ENCODE data around the gene ACD.
A peak's percentile ranks its signal among the peaks of the same experiment; 100 is the strongest.

Gene ACD

DNA sequence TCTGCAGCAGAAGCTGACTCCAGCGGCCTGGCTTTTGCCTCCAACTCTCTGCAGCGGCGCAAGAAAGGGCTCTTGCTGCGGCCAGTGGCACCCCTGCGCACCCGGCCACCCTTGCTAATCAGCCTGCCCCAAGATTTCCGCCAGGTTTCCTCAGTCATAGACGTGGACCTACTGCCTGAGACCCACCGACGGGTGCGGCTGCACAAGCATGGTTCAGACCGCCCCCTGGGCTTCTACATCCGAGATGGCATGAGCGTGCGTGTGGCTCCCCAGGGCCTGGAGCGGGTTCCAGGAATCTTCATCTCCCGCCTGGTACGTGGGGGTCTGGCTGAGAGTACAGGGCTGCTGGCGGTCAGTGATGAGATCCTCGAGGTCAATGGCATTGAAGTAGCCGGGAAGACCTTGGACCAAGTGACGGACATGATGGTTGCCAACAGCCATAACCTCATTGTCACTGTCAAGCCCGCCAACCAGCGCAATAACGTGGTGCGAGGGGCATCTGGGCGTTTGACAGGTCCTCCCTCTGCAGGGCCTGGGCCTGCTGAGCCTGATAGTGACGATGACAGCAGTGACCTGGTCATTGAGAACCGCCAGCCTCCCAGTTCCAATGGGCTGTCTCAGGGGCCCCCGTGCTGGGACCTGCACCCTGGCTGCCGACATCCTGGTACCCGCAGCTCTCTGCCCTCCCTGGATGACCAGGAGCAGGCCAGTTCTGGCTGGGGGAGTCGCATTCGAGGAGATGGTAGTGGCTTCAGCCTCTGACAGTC is 2.0 kb upstream of the ACD start:
- no peak for DNase-seq

DNA sequence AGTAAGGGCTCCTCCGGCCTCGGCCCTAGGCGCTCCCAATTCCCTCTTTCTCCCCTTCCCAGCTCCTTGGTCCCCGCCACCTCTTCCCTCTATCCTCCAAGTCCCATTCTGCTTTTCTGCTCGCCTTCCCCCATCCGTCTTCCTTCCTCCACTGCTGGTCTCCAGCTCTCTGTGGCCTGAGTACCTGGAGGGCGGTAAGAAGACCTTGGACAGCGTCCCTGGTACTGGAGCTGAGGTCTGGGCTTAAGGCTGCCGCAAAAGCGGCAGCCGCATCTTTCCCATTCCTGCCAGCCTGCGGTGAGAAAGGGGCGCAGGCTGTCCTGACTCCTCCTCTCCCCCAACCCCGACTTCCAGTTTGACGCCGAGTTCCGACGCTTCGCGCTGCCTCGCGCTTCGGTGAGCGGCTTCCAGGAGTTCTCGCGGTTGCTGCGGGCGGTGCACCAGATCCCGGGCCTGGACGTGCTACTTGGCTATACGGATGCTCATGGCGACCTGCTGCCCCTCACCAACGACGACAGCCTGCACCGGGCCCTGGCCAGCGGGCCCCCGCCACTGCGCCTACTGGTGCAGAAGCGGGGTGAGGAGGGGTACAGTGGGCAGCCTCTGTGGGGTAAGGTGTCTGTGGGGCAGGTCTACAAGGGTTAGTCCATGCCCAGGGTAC is 1.2 kb upstream of the ACD start:
- peak in 1 of 2 donors; percentile 20 for DNase-seq

DNA sequence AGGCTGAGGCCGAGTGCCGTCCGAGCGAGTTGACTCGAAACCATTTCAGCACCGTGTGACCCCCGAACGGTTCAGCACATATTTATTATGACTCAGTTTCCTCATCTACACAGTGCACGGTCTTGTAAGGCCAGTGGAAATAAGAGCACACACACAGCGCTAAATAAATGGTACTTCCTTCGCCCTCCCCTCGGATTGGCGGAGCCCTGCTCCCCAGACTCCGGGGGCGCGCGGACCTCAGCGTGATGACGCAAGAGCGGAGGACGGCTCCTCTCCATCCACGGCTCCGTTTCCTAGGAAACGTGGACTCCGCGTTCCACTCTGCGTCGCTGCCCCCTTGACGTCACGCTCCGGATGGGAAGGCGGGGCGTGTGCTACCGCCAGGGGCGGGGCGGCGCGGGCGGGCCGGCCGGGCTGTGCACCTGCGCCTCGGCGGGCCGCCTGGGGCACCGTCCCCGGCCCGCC is 536 bp upstream of the ACD start, which contains the start of gene PARD6A:
Gene PARD6A (plus strand): TSS at position 397 of the 465 bp plus-strand sequence. CDS start 79 bp downstream, outside the sequence.
- DNase-seq, result peak; percentile 97 to 98

DNA sequence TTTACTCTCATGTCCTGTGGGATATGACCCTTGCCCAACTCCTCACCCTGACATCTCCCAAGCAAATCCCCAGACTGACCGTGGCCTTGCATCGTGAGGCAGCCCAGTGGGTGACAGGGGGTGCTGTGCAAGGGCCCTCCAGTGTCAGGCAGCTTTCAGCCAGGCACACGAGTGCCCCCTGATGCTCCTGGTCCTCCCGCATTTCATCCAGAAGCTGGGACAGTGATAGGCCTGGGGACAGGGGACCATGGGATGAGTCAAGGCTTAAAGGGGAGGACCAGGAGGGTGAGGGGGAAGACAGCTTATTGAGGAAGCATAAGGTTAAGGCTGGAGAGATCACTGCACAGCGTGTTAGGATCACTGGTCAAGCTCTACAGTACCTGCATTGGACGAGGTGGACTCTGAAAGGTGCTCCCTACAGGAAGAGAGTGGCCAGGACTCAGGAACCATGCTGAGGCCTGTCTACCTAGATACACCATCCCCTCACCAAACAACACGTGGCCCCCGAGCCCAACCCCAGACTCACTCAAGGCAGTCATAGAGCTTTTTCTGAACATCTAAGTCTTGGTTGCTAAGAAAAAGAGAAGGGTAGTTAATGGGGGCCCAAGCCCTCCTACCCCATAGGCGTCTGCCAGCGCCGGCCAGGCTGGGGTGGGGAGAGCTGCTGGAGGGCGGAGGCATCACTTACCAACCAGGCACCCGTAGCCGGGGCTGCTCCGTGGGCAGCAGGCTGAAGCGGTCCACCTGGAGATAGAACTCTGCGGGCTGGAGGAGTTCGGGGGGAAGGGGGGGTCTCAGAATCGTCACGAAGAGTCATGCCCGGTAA is 998 bp downstream of the ACD start:
- DNase-seq, result no peak

DNA sequence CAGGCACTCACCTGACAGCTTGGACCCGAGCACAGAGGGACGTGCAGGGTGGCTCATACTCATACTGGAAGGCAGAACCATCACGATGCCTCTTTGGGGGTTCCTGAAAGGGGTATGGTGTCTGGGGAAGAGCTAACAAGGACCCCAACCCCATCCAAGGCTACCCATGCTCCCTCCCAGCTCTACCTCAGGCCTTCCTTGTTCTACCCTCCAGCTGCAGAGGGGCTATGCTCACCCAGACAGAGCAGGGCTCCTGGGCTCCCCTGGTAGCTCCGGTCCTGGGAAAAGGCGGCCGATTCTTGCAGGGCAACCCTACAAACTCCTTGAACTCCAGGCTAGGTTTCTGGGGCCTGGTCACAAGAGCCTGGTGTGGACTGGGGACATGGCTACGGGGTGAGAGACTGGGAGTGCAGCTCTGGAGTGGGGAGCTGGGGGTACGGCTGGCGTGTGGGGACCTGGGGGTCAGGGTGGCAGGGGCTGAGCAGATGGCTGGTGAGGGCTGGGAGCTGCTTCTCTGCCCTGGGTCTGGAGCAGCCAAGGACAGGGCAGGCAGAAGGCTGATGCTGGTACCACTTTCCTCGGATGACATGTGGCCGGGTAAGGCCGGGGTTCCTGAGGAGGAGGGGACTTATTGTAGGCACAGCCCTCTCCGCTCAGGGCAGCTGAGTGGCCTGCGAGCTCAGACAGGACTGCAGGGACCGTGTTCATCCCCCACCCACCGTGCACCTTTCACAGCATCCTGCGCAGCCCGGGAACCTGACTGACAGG is 2.1 kb downstream of the ACD start:
- DNase-seq, result no peak

DNA sequence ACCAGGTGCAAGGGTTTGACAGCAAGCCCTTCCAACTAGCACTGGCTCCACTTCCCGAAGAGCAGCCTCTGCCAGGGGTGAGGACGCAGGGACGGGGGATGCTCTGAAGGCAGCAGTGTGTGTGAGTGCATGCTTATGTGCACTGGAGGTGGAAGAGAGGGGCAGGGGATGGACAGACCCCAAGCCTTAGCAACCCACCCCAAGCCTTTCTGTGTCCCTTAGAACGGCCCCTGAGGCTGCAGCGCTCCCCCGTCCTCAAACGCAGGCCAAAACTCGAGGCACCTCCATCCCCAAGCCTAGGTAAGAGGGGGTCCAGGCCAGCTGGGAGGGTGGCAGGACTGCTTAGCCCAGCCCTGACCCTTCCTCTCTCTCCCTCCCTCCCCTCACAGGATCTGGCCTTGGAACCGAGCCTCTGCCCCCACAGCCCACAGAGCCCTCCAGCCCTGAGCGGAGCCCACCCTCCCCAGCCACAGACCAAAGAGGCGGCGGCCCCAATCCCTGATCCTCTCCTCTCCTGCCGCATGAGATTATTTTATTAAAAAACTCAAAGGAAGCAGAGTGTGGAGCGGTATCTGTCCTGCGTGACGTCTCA is 2.9 kb downstream of the ACD start:
- DNase-seq, result no peak

DNA sequence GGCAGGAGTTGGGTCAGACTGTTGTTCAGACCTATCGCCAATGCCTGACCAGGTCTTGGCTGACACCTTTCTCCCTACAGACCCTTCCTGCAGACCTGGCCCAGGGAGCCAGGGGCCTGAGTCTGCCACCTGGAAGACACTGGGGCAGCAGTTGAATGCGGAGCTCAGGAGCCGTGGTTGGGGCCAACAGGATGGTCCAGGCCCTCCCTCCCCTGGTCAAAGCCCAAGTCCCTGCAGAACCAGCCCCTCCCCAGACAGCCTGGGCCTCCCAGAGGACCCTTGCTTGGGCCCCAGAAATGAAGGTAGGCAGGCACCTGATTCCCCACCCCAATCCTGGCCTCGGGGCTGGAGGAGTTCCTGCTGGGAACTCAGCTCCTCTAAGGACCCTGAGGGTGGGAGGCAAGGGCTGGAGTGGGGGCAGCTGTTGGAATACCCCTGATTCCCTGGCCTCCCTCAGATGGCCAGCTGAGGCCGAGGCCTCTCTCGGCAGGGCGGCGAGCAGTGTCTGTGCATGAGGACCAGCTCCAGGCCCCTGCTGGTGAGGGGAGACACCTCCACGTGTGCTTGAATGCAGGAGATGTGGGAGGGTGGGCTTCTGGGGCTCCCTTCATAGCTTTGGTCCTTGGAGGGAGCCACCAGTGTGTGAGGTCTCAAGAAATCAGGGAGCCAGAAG is 3.6 kb downstream of the ACD start:
- DNase-seq, result no peak

DNA sequence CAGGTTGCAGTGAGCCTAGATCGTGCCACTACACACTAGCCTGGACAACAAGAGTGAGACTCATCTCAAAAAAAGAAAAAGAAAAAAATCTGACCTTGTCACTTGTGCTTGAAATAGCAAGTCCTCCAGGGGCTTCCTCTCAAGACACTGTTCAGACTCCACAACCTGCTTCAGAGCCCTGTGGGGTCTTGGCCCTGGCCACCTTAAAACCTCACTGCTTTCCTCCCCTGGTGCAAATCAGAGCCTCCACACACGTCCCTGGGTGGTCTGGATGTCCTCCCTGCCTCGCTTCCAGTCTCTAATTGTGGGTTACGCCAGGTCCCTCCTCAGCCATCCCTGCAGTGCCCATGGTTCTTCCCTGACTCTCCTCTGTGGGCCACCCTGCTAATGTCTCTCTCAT is 4.7 kb downstream of the ACD start:
- DNase-seq, result no peak

DNA sequence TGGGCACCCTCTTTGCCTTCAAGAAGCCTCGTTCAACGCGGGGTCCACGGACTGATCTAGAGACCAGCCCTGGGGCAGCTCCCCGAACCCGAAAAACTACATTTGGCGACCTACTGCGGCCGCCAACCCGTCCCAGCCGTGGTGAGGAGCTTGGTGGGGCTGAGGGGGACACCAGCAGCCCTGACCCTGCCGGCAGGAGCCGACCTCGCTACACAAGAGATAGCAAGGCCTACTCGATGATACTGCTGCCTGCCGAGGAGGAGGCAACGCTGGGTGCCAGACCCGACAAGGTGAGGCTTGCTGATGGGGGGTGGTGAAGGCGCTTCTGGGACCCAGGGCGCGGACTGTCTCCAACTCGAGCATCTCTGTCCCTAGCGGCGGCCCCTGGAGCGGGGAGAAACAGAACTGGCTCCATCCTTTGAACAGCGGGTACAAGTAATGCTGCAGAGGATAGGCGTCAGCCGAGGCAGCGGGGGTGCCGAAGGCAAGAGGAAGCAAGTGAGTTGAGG is 5.6 kb downstream of the ACD start:
- DNase-seq, result no peak

DNA sequence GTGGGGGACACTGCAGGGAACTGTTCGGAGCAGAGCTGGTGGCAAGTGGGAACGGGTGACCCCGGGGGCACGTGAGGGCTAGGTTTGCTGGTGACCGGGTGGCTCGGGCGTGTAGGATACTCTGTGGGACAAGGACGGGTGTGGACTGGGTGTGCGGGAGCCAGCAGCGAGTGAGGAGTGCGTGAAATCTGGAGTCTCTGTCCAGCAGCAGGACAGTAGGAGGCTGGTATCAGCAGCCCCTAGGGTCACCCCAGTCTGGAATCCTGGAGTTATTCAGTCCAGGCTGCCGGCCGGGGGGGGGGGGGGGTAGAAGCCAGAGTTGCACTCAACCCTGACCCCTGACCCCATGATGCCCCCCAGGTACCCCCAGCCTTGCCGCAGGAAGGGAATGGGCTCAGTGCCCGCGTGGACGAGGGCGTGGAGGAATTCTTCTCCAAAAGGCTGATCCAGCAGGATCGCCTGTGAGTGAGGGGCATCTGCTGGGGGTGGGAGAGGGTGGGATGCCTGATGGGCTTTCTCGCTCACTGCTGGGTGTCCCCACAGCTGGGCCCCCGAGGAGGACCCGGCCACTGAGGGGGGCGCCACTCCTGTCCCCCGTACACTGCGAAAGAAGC is 6.2 kb downstream of the ACD start:
- DNase-seq, result no peak

DNA sequence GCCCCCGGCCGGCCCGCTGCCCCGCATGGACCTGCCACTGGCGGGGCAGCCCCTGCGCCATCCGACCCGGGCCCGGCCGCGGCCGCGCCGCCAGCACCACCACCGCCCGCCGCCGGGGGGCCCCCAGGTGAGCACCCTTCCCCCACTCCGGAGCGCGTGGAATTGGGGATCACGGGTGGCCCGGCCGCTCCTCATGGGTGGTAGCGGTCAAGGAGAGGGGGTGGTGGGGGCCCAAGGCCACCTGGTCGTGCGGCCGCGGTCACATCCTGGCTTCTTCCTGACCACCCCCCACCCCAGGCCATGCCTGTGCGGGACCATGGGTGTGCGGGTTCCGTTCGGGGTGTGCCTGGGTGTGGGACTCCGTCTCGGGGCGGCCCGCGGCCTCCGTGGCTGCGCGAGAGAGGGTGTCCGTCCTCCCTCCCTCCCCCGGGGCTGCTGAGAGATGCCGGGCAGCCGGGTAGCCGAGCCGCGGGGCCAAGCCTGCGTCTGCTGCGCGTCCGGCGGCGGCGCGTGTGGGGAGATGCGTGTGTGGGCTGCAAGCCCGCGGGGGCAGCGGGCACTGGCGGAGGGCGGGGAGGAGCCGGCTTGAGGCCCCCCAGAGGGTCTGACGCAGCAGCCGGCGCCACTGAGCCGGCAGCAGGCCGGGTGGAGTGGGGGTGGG is 6.8 kb downstream of the ACD start:
- no peak for DNase-seq

DNA sequence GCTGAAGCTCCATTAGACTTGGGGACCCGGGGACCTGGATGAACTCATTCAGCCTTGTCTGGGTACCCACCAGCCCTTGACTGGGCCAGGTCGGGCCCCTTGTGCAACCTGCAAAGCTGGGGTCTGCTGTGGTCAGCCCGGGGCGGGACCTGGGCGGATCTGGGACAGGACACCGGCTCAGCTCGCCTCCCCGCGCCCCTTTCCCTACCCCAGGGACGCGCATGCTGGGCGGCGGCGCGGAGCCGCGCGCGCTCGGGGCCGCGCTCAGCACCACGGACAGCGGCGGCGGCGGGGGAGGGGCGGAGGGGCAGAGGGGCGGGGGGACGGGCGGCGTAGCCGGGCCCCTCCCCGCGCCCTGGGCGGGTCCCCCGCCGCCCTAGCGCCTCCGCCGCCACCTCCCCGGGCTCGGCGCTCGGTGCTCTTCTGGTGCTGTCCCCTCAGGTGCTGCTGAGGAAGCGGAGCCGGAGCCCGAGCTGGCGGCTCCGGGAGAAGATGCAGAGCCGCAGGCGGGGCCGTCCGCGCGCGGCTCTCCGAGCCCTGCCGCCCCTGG is 7.4 kb downstream of the ACD start:
- DNase-seq, result no peak

DNA sequence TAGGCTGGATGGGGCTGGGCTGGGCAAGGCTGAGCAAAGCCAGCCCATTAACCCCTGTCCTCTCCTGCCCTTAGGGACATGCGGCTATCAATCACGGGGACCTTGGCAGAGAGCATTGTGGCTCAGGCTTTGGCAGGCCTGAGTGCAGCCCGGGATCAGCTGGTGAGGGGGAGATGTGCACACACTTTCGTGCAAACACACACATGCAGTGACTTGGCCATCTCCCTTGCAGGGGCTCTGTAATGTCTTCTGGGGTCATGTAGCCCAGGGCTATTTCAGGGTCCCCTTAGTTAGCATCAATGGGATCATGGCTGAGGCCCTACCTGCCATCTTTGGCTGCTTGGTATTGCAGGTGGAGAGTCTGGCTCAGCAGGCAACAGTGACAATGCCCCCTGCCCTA is 8.2 kb downstream of the ACD start:
- no peak for DNase-seq

DNA sequence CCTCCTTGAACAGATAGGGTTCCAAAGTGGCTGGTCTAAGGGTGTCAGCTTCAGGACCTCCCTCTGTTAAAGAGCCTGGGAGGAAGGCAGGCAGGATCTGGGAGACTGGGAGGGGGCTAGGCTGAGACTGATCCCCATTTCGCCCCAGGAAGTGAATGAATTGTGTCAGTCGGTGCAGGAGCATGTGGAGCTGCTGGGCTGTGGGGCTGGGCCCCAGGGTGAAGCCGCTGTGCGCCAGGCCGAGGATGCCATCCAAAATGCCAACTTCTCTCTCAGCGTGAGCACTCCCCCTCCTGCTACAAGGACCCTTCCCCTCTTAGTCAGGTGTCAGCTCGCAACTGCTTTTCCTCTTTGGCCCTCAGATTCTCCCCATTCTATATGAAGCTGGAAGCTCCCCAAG is 9.0 kb downstream of the ACD start:
- no peak for DNase-seq

DNA sequence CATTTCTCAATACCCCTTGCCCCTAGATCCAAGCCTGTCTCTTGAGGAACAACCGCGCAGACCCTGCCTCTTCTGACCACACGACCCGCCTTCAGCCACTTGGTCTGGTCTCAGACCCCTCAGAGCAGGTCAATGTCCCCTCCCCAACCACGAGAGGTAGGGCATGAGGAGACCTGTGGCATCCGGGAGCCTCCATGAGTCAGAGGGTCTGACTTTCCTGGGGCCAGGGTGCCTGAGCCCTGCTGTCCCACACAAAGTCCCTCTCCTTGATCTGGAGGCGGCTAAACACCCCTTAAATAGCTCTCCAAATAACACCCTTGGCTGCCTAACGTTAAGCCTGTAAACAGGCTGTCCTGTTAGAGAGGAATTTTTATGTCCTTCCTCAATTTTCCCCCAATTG is 10.0 kb downstream of the ACD start:
- no peak for DNase-seq

DNA sequence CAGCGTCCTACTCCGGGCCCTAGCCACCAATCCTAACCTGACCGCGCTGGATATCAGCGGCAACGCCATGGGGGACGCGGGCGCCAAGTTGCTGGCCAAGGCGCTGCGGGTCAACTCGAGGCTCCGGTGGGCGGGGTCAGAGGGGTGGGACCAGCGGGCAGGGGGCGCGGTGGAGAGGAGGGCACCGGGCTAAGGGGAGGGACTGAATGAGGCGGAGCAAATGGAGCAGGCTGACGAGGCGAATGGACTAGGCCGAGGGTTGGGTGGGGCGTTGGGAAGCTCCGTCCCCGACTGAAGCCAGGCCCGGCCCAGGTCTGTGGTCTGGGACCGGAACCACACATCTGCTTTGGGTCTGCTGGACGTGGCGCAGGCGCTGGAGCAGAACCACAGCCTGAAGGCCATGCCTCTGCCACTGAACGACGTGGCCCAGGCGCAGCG is 10.5 kb downstream of the ACD start:
- DNase-seq, result no peak

DNA sequence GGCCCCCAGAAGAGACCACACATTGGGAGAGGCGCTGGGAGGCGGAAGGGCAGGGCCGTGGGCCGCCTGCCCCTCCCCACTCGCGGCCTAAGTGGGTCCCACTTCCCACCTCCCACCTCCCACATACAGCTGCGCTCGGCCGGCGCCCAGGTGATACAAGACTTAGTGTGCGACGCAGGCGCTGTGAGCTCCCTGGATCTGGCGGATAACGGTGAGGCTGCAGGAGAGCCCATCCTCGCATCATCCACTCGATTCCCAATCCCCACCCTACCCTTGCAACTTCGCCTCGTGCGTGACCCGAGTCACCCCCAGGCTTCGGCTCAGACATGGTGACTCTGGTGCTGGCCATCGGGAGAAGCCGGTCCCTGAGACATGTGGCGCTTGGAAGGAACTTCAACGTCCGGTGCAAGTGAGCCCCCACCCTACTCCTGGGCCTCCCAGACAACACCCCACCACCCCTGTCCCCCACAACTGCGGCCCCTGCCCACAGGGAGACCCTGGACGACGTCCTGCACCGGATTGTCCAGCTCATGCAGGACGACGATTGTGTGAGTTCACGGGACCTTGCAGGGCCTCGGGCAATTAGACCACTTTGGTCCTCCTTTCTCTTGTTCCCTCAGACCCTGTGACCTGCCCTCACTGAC is 11.2 kb downstream of the ACD start:
- no peak for DNase-seq

DNA sequence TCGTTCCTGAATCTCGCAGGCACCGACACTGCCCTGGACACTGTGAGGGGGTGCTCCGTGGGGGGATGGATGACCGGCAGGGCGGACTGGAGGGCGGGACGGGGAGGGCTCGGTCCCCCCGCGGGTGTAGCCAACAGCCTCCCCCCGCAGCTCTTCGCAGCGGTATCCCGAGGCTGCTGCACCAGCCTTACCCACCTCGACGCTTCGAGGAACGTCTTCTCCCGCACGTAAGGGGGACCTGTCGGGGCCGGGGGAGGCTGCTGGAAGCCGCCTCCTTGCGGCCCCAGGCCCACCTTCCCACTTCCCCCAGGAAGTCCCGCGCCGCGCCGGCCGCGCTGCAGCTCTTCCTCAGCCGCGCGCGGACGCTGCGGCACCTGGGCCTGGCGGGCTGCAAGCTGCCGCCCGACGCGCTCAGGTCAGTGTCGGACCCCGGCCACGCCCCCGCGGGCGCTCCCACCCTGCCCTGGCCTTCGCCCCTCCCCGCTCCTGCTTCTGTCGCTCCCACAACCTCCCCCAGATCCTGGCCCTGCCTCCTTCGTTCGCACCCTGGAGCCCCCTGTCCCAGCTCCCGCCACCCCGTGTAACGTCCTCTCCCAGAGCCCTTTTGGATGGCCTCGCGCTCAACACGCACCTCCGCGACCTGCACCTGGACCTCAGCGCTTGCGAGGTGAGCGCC is 11.8 kb downstream of the ACD start:
- no peak for DNase-seq

DNA sequence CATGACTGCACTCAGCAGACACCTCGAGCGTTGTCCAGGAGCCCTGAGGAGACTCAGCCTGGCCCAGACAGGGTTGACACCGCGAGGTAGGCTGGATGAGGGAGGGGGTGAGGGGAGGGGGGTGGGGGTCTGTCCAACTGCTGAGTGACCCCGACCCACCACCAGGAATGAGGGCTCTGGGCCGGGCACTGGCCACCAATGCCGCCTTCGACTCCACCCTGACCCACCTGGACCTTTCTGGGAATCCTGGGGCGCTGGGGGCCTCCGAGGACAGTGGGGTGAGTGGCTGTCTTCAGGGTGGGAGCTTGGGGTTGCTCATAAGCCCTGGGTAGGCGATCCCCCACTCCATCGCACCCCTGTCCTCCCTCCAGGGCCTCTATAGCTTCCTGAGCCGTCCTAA is 12.4 kb downstream of the ACD start:
- DNase-seq, result no peak
